GM12872 (cell line): ENCODE data around the gene GIMAP8.

ENCODE experiments used
- TF ChIP-seq, protein P1 (sequence below): IDR thresholded peaks from 3 replicates; pipeline ENCODE4 v1.5.1; 2011; ENCODE audit warnings: low read depth, mild to moderate bottlenecking, low read length, moderate library complexity; ENCODE audit not compliant: insufficient read depth

Gene GIMAP8

DNA sequence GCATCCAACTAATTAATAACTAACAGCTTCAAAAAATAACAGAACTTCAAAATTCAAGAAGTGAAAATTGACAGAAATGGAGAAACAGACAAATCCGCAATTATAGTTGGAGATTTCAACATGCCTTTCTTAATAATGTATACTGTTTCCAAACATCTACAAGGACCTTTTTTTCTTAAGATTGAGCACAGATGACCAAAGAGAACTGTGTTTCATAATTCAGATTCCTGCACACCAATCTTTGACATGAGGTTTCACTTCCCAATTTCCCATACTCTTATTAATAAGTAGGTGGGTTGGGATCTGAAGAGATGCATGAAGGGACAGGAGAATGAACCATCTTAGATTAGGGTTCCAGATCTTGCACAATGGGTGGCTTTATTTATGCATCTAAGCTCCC, 39.4 kb downstream of the GIMAP8 start:
- TF ChIP-seq, protein P1, sequence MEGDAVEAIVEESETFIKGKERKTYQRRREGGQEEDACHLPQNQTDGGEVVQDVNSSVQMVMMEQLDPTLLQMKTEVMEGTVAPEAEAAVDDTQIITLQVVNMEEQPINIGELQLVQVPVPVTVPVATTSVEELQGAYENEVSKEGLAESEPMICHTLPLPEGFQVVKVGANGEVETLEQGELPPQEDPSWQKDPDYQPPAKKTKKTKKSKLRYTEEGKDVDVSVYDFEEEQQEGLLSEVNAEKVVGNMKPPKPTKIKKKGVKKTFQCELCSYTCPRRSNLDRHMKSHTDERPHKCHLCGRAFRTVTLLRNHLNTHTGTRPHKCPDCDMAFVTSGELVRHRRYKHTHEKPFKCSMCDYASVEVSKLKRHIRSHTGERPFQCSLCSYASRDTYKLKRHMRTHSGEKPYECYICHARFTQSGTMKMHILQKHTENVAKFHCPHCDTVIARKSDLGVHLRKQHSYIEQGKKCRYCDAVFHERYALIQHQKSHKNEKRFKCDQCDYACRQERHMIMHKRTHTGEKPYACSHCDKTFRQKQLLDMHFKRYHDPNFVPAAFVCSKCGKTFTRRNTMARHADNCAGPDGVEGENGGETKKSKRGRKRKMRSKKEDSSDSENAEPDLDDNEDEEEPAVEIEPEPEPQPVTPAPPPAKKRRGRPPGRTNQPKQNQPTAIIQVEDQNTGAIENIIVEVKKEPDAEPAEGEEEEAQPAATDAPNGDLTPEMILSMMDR: no peak

DNA sequence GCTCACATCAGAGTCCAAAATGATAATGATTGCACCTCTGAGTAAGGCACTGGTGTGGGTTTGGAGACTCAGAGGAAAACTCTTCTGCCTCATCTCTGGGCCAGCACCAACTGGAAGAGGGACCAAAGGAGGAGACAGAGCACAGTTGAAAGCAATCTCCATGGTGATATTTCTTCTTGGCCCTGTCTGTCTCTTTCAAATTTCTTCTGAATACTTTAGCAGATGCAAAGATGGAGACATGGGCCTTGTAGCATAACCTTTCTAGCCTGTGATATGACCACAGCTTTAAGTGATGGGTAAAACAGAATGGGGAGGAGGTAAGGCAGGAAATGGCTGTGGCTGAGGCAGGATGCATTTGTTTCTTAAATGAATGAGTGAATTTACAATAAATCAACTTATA, 52.1 kb downstream of the GIMAP8 start:
- TF ChIP-seq, protein P1: no peak

DNA sequence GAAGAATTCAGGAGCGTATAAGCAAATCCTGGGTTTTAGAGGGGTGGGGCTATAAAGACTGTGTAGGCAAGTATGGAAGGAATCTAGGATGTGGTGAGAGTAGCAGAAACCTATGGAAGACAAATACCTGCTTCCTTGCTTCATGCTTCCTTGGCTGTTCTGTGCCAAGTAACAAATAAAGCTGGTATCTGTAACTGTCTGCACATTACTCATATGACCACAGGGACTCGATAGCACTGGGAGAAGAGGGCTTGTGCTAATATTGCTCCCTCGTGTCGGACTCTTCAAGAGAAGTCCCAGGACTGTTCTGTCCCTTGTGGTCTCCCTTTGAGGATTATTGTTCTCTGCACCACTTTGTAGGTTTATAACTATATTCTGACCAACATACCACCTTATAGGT, 52.7 kb downstream of the GIMAP8 start:
- TF ChIP-seq, protein P1: no peak

DNA sequence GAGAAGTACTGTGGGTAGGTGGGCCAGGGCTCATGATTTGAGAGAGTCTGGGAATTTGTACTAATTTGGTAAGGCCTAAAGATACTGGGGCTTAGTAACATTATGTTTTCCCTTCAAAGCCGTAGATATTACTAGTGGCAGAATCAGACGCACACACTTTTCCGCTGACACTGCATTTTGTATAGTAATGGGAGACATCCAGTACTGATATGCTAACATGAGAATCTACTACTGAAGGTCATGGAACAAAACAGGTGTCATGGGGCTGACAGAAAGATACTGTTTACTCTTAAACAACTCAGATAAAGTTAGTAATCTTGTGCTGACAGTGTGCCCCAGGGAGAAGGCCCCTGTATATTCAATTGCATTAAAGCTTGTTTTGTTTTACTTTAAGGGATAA, 53.2 kb downstream of the GIMAP8 start:
- TF ChIP-seq, protein P1: no peak

DNA sequence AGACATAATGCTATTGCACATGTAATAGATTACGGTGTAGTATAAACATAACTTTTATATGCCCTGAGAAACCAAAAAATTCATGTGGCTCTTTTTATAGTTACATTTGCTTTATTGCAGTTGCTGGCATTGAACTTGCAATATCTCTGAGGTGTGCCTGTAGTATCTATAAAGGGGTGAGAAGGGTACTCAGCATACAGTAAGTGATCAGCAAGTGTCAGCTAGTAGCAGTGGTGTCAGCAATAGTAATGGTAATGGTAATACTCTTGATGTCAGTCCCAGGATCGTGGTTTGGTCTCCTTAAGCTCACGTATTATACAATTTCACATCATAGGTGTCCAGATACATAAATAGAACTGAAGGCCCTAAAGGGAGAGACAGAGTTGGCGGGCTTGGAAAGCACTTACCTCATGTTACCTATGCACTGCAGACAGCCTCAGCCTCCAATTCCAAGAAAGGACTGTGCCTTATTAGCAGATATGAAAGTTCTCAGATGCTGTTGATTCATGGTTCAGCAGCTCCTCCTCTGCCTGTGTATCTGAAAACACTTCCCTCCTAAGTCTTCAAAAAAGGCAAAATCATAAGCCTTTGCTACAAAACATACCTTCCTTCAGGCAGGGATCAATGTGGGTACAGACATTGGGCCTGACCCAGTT, 57.6 kb downstream of the GIMAP8 start:
- TF ChIP-seq, protein P1: no peak

DNA sequence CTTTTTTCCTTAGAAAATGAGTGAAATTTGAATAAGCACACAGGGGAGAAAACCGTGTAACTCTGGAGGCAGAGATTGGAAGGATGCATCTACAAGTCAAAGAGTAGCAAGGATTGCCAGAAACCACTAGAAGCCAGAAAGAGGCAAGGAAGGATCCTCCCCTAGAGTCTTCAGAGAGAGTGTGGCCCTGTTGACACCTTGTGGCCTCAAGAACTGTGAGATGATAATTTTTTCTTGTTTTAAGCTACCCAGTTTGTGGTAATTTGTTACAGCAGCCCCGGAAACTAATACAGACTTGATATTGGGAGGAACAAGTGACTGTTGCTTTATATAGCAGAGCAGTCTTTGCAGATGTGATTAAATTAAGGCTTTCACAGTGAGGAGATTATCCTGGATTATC, 60.6 kb downstream of the GIMAP8 start:
- TF ChIP-seq, protein P1: no peak

DNA sequence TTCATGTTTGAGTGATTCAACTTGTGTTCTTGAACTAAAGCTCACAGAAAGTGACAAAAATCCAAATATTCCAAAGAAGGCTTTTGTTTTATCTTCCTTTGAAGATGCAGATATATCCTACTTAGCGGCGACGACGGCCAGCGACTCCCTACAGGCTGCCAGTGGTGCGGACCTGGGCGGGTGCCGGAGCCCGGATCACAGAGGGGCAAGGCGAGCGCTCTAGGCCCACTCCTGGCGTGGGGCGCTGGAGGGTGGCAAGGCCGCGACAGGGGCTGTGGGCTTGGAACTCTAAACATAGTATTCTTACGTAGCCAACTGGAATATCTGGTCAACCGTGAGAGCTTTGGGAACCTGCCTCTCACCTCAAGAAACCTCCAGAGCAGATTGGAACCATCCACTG, 63.3 kb downstream of the GIMAP8 start:
- TF ChIP-seq, protein P1: no peak
